PC-3 (cell line): ENCODE measurements around the gene PVR. TPM values are rescaled to one million over a fixed set of nuclear protein-coding genes. Genes with fewer than 3 reads are reported as not detected.

Experiments
- ATAC-seq: fragments of 200-7000 bp; cut with Tn5 transposase; 2 replicates; pipeline ENCODE4 v1.9.1; 2020; ENCODE audit warnings: mild to moderate bottlenecking, moderate library complexity
- BruUV-seq: library from RNA; stranded (reverse); fragments of 400-500 nt; replicated peaks from 2 replicates; lab custom pipeline; 2021; lab: Mats Ljungman, UMichigan
- CTCF ChIA-PET: fragments of 300-600 bp; sonication (Branson Sonifier 250); formaldehyde crosslinking; loops from one replicate; lab custom pipeline; 2022; ENCODE audit warnings: antibody characterized with exemption; lab: Charles Lee
- POLR2A ChIA-PET: fragments of 300-600 bp; sonication (Branson Sonifier 250); formaldehyde crosslinking; loops from one replicate; lab custom pipeline; 2022; ENCODE audit warnings: antibody characterized with exemption; ENCODE audit not compliant: unreplicated experiment; lab: Charles Lee
- DNase-seq: peaks from one replicate; pipeline ENCODE4 v3.0.0-alpha.2; 2015
- H2AFZ ChIP-seq: fragments of 300-600 bp; sonication (generic); 2 replicates; pipeline ENCODE4 v1.6.0; 2016; ENCODE audit warnings: antibody characterized with exemption, low read length
- H3F3A ChIP-seq: fragments of 300-600 bp; sonication (generic); one replicate; pipeline ENCODE4 v1.6.0; 2017; ENCODE audit warnings: antibody characterized with exemption, low read length, control low read depth, mild to moderate bottlenecking; ENCODE audit not compliant: unreplicated experiment
- H3K27ac ChIP-seq: fragments of 300-600 bp; sonication (generic); 2 replicates; pipeline ENCODE4 v1.5.1; 2016; ENCODE audit warnings: mild to moderate bottlenecking, low read length
- H3K27me3 ChIP-seq: fragments of 300-600 bp; sonication (generic); 2 replicates; pipeline ENCODE4 v1.6.1; 2016; ENCODE audit warnings: low read length, mixed read lengths
- H3K36me3 ChIP-seq: fragments of 300-600 bp; sonication (generic); 2 replicates; pipeline ENCODE4 v1.6.1; 2016; ENCODE audit warnings: low read depth, mixed run types, low read length, mixed read lengths
- H3K4me1 ChIP-seq: fragments of 300-600 bp; sonication (generic); 2 replicates; pipeline ENCODE4 v1.5.1; 2016; ENCODE audit warnings: low read length; ENCODE audit not compliant: insufficient read depth
- H3K4me2 ChIP-seq: fragments of 300-600 bp; sonication (generic); 2 replicates; pipeline ENCODE4 v1.6.0; 2016; ENCODE audit warnings: low read length
- H3K4me3 ChIP-seq: fragments of 300-600 bp; sonication (generic); 2 replicates; pipeline ENCODE4 v1.5.1; 2016; ENCODE audit warnings: mild to moderate bottlenecking, low read length, mixed read lengths
- H3K79me2 ChIP-seq: fragments of 300-600 bp; sonication (generic); 2 replicates; pipeline ENCODE4 v1.6.1; 2017; ENCODE audit warnings: low read length, mixed read lengths
- H3K9ac ChIP-seq: fragments of 300-600 bp; sonication (generic); 2 replicates; pipeline ENCODE4 v1.6.0; 2016; ENCODE audit warnings: mild to moderate bottlenecking, low read length
- H3K9me2 ChIP-seq: fragments of 300-600 bp; sonication (generic); replicated peaks from 2 replicates; pipeline ENCODE4 v1.6.1; 2016; ENCODE audit warnings: mixed run types, low read length, mixed read lengths
- H3K9me3 ChIP-seq: fragments of 300-600 bp; sonication (generic); 2 replicates; pipeline ENCODE4 v1.6.1; 2016; ENCODE audit warnings: low read length, mixed read lengths
- H4K20me1 ChIP-seq: fragments of 300-600 bp; sonication (generic); 2 replicates; pipeline ENCODE4 v1.6.1; 2016; ENCODE audit warnings: low read length, mixed read lengths
- EZH2 ChIP-seq: fragments of 300-600 bp; sonication (generic); IDR thresholded peaks from one replicate; pipeline ENCODE4 v1.6.1; 2017; ENCODE audit warnings: antibody characterized with exemption, mild to moderate bottlenecking, low read length; ENCODE audit not compliant: unreplicated experiment
- EZH2phosphoT487 ChIP-seq: fragments of 300-600 bp; sonication (generic); IDR thresholded peaks from 2 replicates; pipeline ENCODE4 v1.6.1; 2018; ENCODE audit warnings: mild to moderate bottlenecking, antibody characterized with exemption, low read length, borderline replicate concordance
- intact Hi-C: fragments of 100-400 bp; cut with micrococcal nuclease; formaldehyde crosslinking; loops from 2 replicates; pipeline ENCODE4 v1.9.0; 2023
- total RNA-seq: library from RNA; depleted of rRNA; stranded (reverse); fragments of >200 nt; gene quantifications from 2 replicates; pipeline ENCODE4 v1.2.3, GENCODE V29; 2014
- TF ChIP-seq, protein P1 (sequence below): fragments of 300-600 bp; sonication (generic); conservative IDR thresholded peaks from 2 replicates; pipeline ENCODE4 v1.5.1; 2017; ENCODE audit warnings: antibody characterized with exemption, low read depth, mild to moderate bottlenecking, low read length

The PVR gene
- total RNA-seq, 1 experiment from 2014 or later, result 75.3 TPM

DNA sequence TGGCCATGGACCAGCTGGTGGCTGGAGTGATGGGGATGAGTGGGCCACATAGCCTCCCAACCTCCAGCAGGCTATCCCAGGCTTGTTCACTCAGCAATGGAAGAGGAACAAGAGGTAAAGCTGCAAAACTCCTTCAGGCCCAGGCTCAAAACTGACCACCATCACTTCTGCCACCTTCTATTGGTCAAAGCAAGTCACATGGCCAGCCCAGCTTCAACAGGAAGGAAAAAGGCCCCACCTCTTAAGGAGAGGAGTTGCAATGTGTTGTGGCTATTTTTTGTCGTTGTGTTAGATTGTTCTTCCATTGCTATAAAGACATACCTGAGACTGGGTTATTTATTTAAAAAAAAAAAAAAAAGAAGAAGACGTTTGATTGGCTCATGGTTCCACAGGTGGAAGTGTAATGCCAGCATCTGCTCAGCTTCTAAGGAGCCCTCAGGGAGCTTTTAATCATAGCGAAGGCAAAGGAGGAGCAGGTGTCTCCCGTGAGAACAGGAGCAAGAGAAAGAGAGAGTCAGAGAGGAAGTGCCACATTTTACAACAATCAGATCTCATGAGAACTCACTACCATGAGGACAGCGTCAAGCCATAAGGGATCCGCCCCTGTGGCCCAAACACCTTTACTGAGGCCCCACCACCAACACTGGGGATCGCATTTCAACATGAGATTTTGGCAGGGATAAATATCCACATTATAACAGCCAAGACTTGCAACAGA lies 24.9 kb upstream of the PVR start:
- ChIA-PET POLR2A (no interaction called here), CTCF (no interaction called here)
- H3K79me2 ChIP-seq, result no peaks in the 10 kb centered on the region
- no peaks in the 10 kb centered on the region for H3K9me3 ChIP-seq
- H3K9ac ChIP-seq, result no peak overlapping the region
- no peak overlapping the region for H3K27ac ChIP-seq
- TF ChIP-seq EZH2phosphoT487, result no peak
- TF ChIP-seq, protein P1, sequence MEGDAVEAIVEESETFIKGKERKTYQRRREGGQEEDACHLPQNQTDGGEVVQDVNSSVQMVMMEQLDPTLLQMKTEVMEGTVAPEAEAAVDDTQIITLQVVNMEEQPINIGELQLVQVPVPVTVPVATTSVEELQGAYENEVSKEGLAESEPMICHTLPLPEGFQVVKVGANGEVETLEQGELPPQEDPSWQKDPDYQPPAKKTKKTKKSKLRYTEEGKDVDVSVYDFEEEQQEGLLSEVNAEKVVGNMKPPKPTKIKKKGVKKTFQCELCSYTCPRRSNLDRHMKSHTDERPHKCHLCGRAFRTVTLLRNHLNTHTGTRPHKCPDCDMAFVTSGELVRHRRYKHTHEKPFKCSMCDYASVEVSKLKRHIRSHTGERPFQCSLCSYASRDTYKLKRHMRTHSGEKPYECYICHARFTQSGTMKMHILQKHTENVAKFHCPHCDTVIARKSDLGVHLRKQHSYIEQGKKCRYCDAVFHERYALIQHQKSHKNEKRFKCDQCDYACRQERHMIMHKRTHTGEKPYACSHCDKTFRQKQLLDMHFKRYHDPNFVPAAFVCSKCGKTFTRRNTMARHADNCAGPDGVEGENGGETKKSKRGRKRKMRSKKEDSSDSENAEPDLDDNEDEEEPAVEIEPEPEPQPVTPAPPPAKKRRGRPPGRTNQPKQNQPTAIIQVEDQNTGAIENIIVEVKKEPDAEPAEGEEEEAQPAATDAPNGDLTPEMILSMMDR, result no peak
- intact Hi-C loops, result no loop called here
- no TSS peak for BruUV-seq
- H3K4me2 ChIP-seq, result no peak overlapping the region
- DNase-seq (no peak), ATAC-seq (no peak)
- no peaks in the 10 kb centered on the region for H4K20me1 ChIP-seq
- no peak overlapping the region for H2AFZ ChIP-seq
- H3K4me1 ChIP-seq, result no peaks in the 10 kb centered on the region
- no peaks in the 10 kb centered on the region for H3K27me3 ChIP-seq
- no peaks in the 10 kb centered on the region for H3F3A ChIP-seq
- H3K9me2 ChIP-seq, result no peaks in the 10 kb centered on the region
- no peak overlapping the region for H3K4me3 ChIP-seq
- H3K36me3 ChIP-seq, result no peaks in the 10 kb centered on the region

DNA sequence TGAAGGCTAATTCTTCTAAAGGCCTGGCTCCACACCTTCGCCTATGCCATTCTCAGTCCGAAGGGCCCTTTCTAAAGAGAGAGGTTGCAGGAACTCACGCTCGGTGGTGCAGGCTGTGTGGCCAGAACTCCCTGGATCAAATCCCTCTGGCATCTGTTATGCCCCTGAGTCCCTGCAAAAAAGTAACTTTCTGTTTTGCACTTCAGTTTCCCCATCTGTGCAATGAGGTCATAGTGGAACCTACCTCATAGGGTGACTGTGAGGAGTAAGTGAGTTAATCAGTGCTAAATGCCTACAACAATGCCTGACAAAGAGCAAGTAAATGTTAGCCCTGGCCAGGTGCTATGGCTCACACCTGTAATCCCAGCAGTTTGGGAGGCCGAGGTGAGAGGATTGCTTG lies 23.0 kb upstream of the PVR start:
- Histone ChIP-seq H3K9ac (no peak overlapping the region), H4K20me1 (no peaks in the 10 kb centered on the region), H3K4me3 (no peak overlapping the region), H3K9me3 (no peaks in the 10 kb centered on the region), H3F3A (no peaks in the 10 kb centered on the region), H2AFZ (no peak overlapping the region), H3K4me1 (peaks cover 9% of the 10 kb centered on the region), H3K27me3 (no peaks in the 10 kb centered on the region), H3K4me2 (no peak overlapping the region), H3K27ac (no peak overlapping the region), H3K79me2 (no peaks in the 10 kb centered on the region), H3K36me3 (peaks cover 4% of the 10 kb centered on the region; the same call in 1 of the 2 replicates), H3K9me2 (no peaks in the 10 kb centered on the region)
- ChIA-PET POLR2A (no interaction called here), CTCF (no interaction called here)
- no peak for DNase-seq
- intact Hi-C loops, result no loop called here
- no TSS peak for BruUV-seq
- ATAC-seq, result no peak
- no peak for TF ChIP-seq EZH2

DNA sequence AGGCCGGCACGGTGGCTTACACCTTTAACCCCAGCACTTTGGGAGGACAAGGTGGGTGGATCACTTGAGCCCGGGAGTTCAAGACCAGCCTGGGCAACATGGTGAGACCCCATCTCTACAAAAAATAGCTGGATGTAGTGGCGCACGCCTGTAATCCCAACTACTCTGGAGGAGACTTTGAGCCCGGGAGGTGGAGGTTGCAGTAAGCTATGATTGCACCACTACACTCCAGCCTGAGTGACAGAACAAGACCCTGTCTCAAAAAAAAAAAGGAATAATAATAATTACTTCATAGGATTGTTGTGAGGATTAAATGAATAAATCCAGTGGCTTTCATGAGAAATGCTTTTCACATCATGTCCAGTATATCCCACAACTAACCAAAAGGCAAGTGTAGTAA lies 22.3 kb upstream of the PVR start:
- no peaks in the 10 kb centered on the region for H3K9me3 ChIP-seq
- DNase-seq, result no peak
- no peak for ATAC-seq
- H3K27ac ChIP-seq, result no peak overlapping the region
- no peak overlapping the region for H3K4me2 ChIP-seq
- intact Hi-C loops, result no loop called here
- H3K9ac ChIP-seq, result no peak overlapping the region
- TF ChIP-seq EZH2phosphoT487 (no peak), EZH2 (no peak)
- TF ChIP-seq, protein P1, result no peak
- H4K20me1 ChIP-seq, result no peaks in the 10 kb centered on the region
- ChIA-PET POLR2A (no interaction called here), CTCF (no interaction called here)
- no peaks in the 10 kb centered on the region for H3K27me3 ChIP-seq
- no peaks in the 10 kb centered on the region for H3F3A ChIP-seq
- no peaks in the 10 kb centered on the region for H3K9me2 ChIP-seq
- no TSS peak for BruUV-seq
- H3K36me3 ChIP-seq, result peaks cover 4% of the 10 kb centered on the region; the same call in 1 of the 2 replicates
- no peaks in the 10 kb centered on the region for H3K79me2 ChIP-seq
- peaks cover 16% of the 10 kb centered on the region for H3K4me1 ChIP-seq
- no peak overlapping the region for H3K4me3 ChIP-seq
- H2AFZ ChIP-seq, result no peak overlapping the region
